SK-N-SH treated with all-trans-retinoic acid at 6 μM for 48 hours (cell line): Measurements from ENCODE around the gene MYH14.

Source experiments
- ATAC-seq: fragments of 200-7000 bp; cut with Tn5 transposase; 3 replicates; pipeline ENCODE4 v1.9.1; 2020; ENCODE audit warnings: mild to moderate bottlenecking, moderate library complexity
- BACH2 ChIP-seq: fragments of 250-450 bp; sonication (Bioruptor Pico); IDR thresholded peaks from 2 replicates; pipeline ENCODE4 v1.9.0; 2021; ENCODE audit warnings: mild to moderate bottlenecking, borderline replicate concordance
- CSDC2 ChIP-seq: fragments of 250-450 bp; sonication (Bioruptor Pico); IDR thresholded peaks from 2 replicates; pipeline ENCODE4 v1.5.0; 2020; ENCODE audit warnings: mild to moderate bottlenecking, moderate library complexity
- CSRNP3 ChIP-seq: fragments of 250-450 bp; sonication (Bioruptor Pico); IDR thresholded peaks from 2 replicates; pipeline ENCODE4 v1.5.1; 2021; ENCODE audit warnings: mild to moderate bottlenecking, moderate library complexity
- GLIS3 ChIP-seq: fragments of 250-450 bp; sonication (Bioruptor Pico); IDR thresholded peaks from 2 replicates; pipeline ENCODE4 v1.5.0; 2020; ENCODE audit warnings: mild to moderate bottlenecking, moderate library complexity
- ISL1 ChIP-seq: fragments of 250-450 bp; sonication (Bioruptor Pico); IDR thresholded peaks from 2 replicates; pipeline ENCODE4 v2.1.2; 2022; ENCODE audit warnings: mild to moderate bottlenecking, moderate library complexity
- OSR1 ChIP-seq: fragments of 250-450 bp; sonication (Bioruptor Pico); IDR thresholded peaks from 2 replicates; pipeline ENCODE4 v1.8.0; 2022; ENCODE audit warnings: moderate library complexity, mild to moderate bottlenecking, inconsistent platforms
- PATZ1 ChIP-seq: fragments of 250-450 bp; sonication (Bioruptor Pico); IDR thresholded peaks from 2 replicates; pipeline ENCODE4 v1.8.0; 2020; ENCODE audit warnings: mild to moderate bottlenecking, moderate library complexity, borderline replicate concordance
- POU6F1 ChIP-seq: fragments of 250-450 bp; sonication (Bioruptor Pico); IDR thresholded peaks from 2 replicates; pipeline ENCODE4 v1.8.0; 2021; ENCODE audit warnings: low read depth, mild to moderate bottlenecking, moderate library complexity, borderline replicate concordance
- PPARA ChIP-seq: fragments of 250-450 bp; sonication (Bioruptor Pico); IDR thresholded peaks from 2 replicates; pipeline ENCODE4 v1.5.0; 2020; ENCODE audit warnings: mild to moderate bottlenecking, borderline replicate concordance
- RARB ChIP-seq: fragments of 250-450 bp; sonication (Bioruptor Pico); IDR thresholded peaks from 2 replicates; pipeline ENCODE4 v1.8.0; 2021; ENCODE audit warnings: mild to moderate bottlenecking, moderate library complexity
- SNAI2 ChIP-seq: fragments of 250-450 bp; sonication (Bioruptor Pico); IDR thresholded peaks from 2 replicates; pipeline ENCODE4 v1.5.0; 2020; ENCODE audit warnings: mild to moderate bottlenecking, moderate library complexity
- TCF4 ChIP-seq: fragments of 250-450 bp; sonication (Bioruptor Pico); IDR thresholded peaks from 2 replicates; pipeline ENCODE4 v1.8.0; 2021; ENCODE audit warnings: mild to moderate bottlenecking, moderate library complexity, borderline replicate concordance
- TOX ChIP-seq: fragments of 250-450 bp; sonication (Bioruptor Pico); IDR thresholded peaks from 2 replicates; pipeline ENCODE4 v1.8.0; 2021; ENCODE audit warnings: mild to moderate bottlenecking, moderate library complexity, borderline replicate concordance
- TSHZ2 ChIP-seq: fragments of 250-450 bp; sonication (Bioruptor Pico); IDR thresholded peaks from 2 replicates; pipeline ENCODE4 v1.5.0; 2020; ENCODE audit warnings: mild to moderate bottlenecking, moderate library complexity
- ZC3H10 ChIP-seq: fragments of 250-450 bp; sonication (Bioruptor Pico); IDR thresholded peaks from 2 replicates; pipeline ENCODE4 v1.5.1; 2021; ENCODE audit warnings: mild to moderate bottlenecking, moderate library complexity
- ZFP3 ChIP-seq: fragments of 250-450 bp; sonication (Bioruptor Pico); IDR thresholded peaks from 2 replicates; pipeline ENCODE4 v1.5.0; 2020; ENCODE audit warnings: mild to moderate bottlenecking, moderate library complexity
- ZFP30 ChIP-seq: fragments of 450-650 bp; formaldehyde crosslinking; IDR thresholded peaks from 2 replicates; pipeline ENCODE4 v1.5.0; 2022; ENCODE audit warnings: mild to moderate bottlenecking, moderate library complexity
- ZNF565 ChIP-seq: fragments of 450-650 bp; formaldehyde crosslinking; conservative IDR thresholded peaks from 2 replicates; pipeline ENCODE4 v1.5.0; 2020; ENCODE audit warnings: low read depth, mild to moderate bottlenecking, moderate library complexity
- ZNF70 ChIP-seq: fragments of 450-650 bp; formaldehyde crosslinking; IDR thresholded peaks from 2 replicates; pipeline ENCODE4 v1.5.0; 2020; ENCODE audit warnings: mild to moderate bottlenecking, moderate library complexity
- ZNF8 ChIP-seq: fragments of 450-650 bp; formaldehyde crosslinking; IDR thresholded peaks from 2 replicates; pipeline ENCODE4 v1.5.0; 2020; ENCODE audit warnings: mild to moderate bottlenecking, moderate library complexity
- TF ChIP-seq, protein P1 (sequence below): fragments of 250-450 bp; sonication (Bioruptor Pico); IDR thresholded peaks from 2 replicates; pipeline ENCODE4 v1.5.1; 2020; ENCODE audit warnings: low read depth, mild to moderate bottlenecking, moderate library complexity

The MYH14 gene

DNA sequence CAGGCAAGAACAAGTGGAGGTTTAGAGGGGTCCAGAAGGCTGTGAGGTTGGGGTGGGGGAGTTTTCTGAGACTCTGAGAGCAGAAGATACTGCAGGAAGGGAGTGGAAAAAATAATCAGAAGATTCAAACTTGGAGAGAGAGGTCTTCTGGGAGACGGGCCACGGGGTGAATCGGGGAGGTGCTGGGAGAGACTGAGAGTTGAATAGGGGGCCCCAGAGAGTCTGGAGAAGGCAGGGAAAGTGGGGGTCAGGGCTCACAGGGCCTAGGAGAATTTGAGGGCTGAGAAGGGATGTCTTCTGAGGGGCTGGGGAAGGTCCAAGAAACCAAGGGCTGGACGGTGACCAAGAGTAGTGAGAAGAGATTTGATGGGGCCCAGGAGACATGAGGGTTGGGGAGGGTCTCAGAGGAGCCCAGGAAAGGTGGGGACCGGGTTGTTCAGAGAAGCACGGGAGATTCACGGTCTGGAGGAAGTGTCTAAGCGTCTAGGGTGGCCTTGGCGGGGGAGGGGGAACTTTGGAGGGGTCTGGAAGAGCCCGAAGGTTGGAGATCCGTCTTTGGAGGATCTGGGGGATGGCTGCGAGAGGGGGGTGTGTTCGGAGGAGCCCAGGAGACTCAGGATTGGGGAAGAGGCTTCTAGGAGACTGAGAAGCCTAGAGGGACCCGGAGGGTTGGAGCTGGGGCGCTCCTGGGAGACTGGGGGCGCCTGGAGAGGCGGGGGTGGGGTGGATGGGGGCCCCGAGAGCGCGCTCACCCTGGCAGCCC, 124.2 kb downstream of the MYH14 start:
- TF ChIP-seq PPARA: no peak
- TF ChIP-seq ZNF8 (CRISPR knock-in tag): no peak
- TF ChIP-seq ZFP30 (CRISPR knock-in tag): no peak
- no peak for TF ChIP-seq PATZ1 (CRISPR knock-in tag)
- no peak for TF ChIP-seq TCF4 (CRISPR knock-in tag)
- TF ChIP-seq CSDC2: no peak
- no peak for TF ChIP-seq TOX (CRISPR knock-in tag)
- no peak for TF ChIP-seq GLIS3 (CRISPR knock-in tag)
- no peak for TF ChIP-seq POU6F1 (CRISPR knock-in tag)
- no peak for TF ChIP-seq SNAI2
- TF ChIP-seq ISL1: no peak
- no peak for TF ChIP-seq ZNF565 (CRISPR knock-in tag)
- no peak for TF ChIP-seq TSHZ2 (CRISPR knock-in tag)
- TF ChIP-seq, protein P1, sequence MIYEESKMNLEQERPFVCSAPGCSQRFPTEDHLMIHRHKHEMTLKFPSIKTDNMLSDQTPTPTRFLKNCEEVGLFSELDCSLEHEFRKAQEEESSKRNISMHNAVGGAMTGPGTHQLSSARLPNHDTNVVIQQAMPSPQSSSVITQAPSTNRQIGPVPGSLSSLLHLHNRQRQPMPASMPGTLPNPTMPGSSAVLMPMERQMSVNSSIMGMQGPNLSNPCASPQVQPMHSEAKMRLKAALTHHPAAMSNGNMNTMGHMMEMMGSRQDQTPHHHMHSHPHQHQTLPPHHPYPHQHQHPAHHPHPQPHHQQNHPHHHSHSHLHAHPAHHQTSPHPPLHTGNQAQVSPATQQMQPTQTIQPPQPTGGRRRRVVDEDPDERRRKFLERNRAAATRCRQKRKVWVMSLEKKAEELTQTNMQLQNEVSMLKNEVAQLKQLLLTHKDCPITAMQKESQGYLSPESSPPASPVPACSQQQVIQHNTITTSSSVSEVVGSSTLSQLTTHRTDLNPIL (CRISPR knock-in tag): no peak
- TF ChIP-seq ZNF70 (CRISPR knock-in tag): no peak
- TF ChIP-seq ZC3H10 (CRISPR knock-in tag): no peak
- ATAC-seq: no peak

- no peak for ATAC-seq
- TF ChIP-seq TOX (CRISPR knock-in tag) (no peak), RARB (CRISPR knock-in tag) (no peak), ZNF565 (CRISPR knock-in tag) (no peak), CSDC2 (no peak)
- TF ChIP-seq, all 23 proteins: peak for 0
Measured at GRCh38 chr19:50328224-50328872, 124.9 kb downstream of the MYH14 start.

DNA sequence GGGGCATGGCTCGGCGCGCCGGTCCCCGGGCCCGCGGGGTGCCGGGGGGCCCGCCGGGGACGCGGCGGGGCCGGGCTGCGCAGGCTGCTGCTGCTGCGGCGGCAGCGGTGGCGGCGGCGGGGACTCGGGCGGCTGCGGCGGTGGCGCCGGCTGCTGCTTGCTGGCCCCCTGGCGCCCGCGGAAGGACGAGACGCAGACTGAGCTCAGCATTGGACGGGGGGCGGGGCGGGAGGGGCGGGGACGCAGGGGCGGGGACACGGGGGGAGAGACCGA, 125.4 kb downstream of the MYH14 start:
- no peak; the same call in 2 of the 3 replicates for ATAC-seq

More for the DNA sequence above, 125.4 kb downstream of the MYH14 start:
- TF ChIP-seq ZFP30 (CRISPR knock-in tag) (no peak), ZNF565 (CRISPR knock-in tag) (no peak), ZC3H10 (CRISPR knock-in tag) (no peak), PPARA (no peak), RARB (CRISPR knock-in tag) (no peak), OSR1 (CRISPR knock-in tag) (no peak), CSRNP3 (CRISPR knock-in tag) (no peak), BACH2 (CRISPR knock-in tag) (no peak), ZNF8 (CRISPR knock-in tag) (no peak), PATZ1 (CRISPR knock-in tag) (no peak), ZFP3 (no peak), TOX (CRISPR knock-in tag) (no peak), TSHZ2 (CRISPR knock-in tag) (no peak), ISL1 (no peak)
